Nephron (organoid): ENCODE results near the gene CABP2.
A peak's percentile ranks its signal among the peaks of the same experiment; 100 is the strongest.

Source experiments
- H3K27ac Mint-ChIP-seq, 3 experiments: 2 replicates each; pipeline ENCODE4 v1.8.0; 2020; ENCODE audit warnings: mixed read lengths in 3 of 3, mild to moderate bottlenecking in 2 of 3, moderate library complexity in 1 of 3
- H3K27me3 Mint-ChIP-seq: 2 replicates; pipeline ENCODE4 v1.8.0; 2021; ENCODE audit warnings: low read depth, mild to moderate bottlenecking, moderate library complexity, mixed read lengths
- H3K36me3 Mint-ChIP-seq: 2 replicates; pipeline ENCODE4 v1.8.0; 2020; ENCODE audit warnings: low read depth, mixed read lengths
- H3K4me1 Mint-ChIP-seq: 2 replicates; pipeline ENCODE4 v1.8.0; 2020; ENCODE audit warnings: mixed read lengths
- H3K4me3 Mint-ChIP-seq, 3 experiments: 2 replicates each; pipeline ENCODE4 v1.8.0; 2020; ENCODE audit warnings: mild to moderate bottlenecking in 3 of 3, mixed read lengths in 3 of 3, moderate library complexity in 2 of 3
- H3K9me3 Mint-ChIP-seq: 2 replicates; pipeline ENCODE4 v1.8.0; 2020; ENCODE audit warnings: mixed read lengths
- TF ChIP-seq, protein P1 (sequence below), 3 experiments: fragments of 200-600 bp; sonication (generic); IDR thresholded peaks; one replicate each; pipeline ENCODE4 v1.5.0; 2021; ENCODE audit warnings: antibody characterized with exemption in 3 of 3; ENCODE audit not compliant: unreplicated experiment in 3 of 3

CABP2 gene

DNA sequence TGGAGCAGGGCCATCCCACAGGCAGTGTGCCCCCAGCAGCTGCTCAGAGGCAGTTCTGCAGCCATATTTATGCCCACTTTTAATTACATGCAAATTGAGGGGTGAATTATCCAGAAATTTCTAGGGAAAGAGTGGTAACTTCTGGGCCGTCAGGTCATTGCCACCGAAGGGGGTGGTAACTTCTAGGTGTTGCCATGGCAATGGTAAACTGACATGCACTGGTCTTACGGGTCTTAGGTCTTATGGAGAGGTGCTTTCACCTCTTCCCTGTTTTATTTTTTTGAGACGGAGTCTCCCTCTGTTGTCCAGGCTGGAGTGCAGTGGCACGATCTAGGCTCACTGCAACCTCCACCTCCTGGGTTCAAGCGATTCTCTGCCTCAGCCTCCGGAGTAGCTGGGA, 50.4 kb downstream of the CABP2 start:
- no peak overlapping the region for H3K4me3 Mint-ChIP-seq
- H3K4me1 Mint-ChIP-seq: peaks cover under 1% of the 10 kb centered on the region
- H3K36me3 Mint-ChIP-seq: no peaks in the 10 kb centered on the region
- TF ChIP-seq, protein P1, sequence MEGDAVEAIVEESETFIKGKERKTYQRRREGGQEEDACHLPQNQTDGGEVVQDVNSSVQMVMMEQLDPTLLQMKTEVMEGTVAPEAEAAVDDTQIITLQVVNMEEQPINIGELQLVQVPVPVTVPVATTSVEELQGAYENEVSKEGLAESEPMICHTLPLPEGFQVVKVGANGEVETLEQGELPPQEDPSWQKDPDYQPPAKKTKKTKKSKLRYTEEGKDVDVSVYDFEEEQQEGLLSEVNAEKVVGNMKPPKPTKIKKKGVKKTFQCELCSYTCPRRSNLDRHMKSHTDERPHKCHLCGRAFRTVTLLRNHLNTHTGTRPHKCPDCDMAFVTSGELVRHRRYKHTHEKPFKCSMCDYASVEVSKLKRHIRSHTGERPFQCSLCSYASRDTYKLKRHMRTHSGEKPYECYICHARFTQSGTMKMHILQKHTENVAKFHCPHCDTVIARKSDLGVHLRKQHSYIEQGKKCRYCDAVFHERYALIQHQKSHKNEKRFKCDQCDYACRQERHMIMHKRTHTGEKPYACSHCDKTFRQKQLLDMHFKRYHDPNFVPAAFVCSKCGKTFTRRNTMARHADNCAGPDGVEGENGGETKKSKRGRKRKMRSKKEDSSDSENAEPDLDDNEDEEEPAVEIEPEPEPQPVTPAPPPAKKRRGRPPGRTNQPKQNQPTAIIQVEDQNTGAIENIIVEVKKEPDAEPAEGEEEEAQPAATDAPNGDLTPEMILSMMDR (IDR thresholded peaks at IDR 0.05; ENCODE audit: unreplicated experiment in 3 of 3): no peak
- H3K9me3 Mint-ChIP-seq: no peaks in the 10 kb centered on the region
- no peak overlapping the region for H3K27ac Mint-ChIP-seq
- no peaks in the 10 kb centered on the region for H3K27me3 Mint-ChIP-seq

DNA sequence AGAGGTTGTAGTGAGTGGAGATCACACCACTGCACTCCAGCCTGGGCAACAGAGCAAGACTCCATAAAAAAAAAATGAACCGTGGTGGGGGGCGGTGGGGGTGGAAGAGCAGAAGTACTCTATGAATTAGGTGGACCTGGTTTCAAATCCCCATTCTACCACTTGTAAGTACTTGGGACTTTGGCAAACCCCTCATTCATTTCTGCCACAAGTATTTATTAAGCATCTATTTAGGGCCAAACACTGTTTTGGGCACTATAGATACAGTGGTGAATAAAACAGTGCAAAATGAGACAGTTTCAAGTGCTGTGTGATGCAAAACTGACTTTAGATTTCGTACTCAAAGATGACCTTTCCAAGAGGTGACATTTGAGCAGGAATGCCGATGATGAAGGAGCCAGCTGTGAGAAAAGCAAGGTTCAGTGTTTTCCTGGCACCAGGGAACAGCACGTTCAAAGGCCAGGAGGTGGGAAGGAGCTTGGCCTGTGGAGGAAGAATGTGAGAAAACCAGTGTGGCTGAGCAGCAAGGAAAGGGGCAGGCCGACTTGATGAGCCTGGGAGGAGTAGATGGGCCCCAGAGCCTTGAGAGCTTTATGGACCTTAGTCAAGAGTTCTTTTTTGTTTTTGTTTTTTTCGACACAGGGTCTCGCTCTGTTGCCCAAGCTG, 52.8 kb downstream of the CABP2 start:
- TF ChIP-seq, protein P1 (IDR thresholded peaks at IDR 0.05; ENCODE audit: unreplicated experiment in 3 of 3): no peak
- H3K36me3 Mint-ChIP-seq: no peaks in the 10 kb centered on the region

DNA sequence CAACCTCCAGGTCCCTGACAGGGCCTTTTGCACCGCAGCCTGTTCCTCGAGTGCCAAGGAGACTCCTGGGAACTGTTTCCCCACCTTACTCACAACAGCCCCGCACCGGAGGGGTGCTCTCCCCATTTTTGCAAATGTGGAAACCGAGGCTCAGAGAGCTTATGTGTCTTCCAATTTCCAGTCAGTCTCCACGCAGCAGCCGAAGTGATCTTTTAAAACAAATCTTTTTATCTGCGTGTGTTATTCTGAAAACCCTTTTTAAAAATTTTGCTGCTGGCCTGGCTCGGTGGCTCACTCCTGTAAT, 53.8 kb downstream of the CABP2 start:
- H3K27ac Mint-ChIP-seq: peak overlapping the region; percentile 44 to 93 (median 79)
- peak overlapping the region; percentile 91 to 95 (median 95) for H3K4me3 Mint-ChIP-seq
- TF ChIP-seq, protein P1 (IDR thresholded peaks at IDR 0.05; ENCODE audit: unreplicated experiment in 3 of 3): no peak
- H3K4me1 Mint-ChIP-seq: peaks cover 6% of the 10 kb centered on the region
- no peaks in the 10 kb centered on the region for H3K36me3 Mint-ChIP-seq
- no peaks in the 10 kb centered on the region for H3K27me3 Mint-ChIP-seq
- H3K9me3 Mint-ChIP-seq: no peaks in the 10 kb centered on the region

More for the DNA sequence above, 52.8 kb downstream of the CABP2 start:
- H3K27me3 Mint-ChIP-seq: no peaks in the 10 kb centered on the region
- peaks cover 6% of the 10 kb centered on the region for H3K4me1 Mint-ChIP-seq
- peak overlapping the region; percentile 40 to 95 (median 91) for H3K4me3 Mint-ChIP-seq
- H3K27ac Mint-ChIP-seq: peak overlapping the region in 1 of 3 experiments; percentile 54
- H3K9me3 Mint-ChIP-seq: no peaks in the 10 kb centered on the region
